ENCODE data around the gene FIGN.
A peak's percentile ranks its signal among the peaks of the same experiment; 100 is the strongest.

Gene FIGN

DNA sequence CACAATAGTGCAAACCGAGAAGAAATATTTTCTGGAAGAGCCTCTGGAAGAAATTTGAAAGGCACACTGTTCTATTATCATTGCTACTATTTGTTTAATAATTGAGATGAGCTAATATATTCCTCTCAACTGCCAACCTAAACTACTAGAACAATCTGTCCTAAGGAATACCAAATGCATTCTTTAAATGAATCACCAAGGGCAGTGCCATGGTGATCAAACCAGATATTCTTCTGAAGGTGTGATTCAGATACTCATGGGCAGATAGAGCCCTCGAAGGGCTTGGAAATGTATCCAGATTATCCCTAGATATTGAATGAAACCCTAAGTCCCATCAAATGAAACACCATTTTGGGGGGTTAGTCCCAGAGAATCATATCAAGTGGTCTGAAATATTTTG lies 76.6 kb downstream of the FIGN start:
- no peak for DNase-seq

DNA sequence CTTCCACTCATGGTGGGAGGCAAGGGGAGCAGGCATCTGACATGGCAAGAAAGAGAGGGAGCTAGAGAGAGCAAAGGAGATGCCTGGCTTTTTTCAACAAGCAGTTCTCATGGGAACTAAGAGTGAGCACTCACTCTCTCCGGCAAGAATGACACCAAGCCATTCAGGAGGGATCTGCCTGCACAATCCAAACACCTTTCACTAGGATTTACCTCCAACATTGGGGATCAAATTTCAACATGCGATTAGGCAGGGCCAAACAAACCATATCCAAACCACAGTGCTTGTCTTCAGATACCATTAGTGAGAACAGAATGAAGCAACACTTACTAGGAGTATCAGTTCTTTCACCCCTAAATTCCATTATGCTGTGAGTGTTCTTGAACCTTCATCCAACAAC lies 77.3 kb downstream of the FIGN start:
- peak in 1 of 2 experiments; percentile 27 for DNase-seq

DNA sequence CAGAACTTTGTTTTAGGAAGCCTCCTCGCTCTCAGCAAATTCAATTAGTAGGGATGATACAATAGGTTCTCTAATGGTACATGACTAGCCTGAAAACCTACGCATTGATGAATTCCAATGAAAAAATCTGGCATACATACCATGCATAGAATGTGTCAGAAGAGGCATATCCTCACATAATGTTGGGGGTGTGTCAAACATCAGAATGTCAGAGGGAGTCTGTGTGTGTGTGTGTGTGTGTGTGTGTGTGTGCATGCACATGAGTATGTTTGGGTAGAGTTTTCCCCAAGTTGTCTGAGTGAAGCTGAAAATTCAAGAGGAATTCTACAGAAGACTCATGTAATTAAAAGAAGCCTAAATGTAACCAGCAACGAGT lies 78.5 kb downstream of the FIGN start:
- no peak for DNase-seq

DNA sequence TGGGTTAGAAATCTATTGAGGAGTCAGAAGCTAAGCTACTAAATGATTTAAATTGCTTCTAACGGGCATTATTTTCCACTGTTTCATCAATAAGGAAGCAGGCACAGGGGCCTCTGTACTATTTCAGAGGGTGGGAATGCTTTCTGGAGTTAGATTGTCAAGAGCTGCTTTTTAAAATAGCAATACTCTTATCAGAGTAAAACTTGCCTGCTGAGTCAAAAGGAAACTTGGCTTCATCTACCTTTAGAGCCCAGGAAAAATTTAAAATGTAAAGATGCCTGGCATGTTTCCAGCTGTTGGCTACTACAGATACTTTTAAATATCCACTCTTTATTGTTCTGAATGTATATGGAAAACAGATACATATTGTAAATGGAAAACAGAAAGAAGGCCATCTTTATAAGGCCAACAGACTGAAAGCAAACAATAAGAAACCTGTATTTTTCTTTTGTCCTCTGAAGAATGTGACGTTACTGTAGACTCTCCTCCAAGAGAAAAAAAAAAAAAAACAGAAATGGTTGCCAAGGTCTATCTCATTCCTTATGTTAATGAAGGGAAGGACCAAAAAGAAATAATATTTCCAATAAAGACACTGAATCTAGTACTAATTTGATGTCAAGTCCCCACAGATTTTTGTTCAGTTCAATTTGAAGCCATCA lies 79.1 kb downstream of the FIGN start:
- no peak for DNase-seq

DNA sequence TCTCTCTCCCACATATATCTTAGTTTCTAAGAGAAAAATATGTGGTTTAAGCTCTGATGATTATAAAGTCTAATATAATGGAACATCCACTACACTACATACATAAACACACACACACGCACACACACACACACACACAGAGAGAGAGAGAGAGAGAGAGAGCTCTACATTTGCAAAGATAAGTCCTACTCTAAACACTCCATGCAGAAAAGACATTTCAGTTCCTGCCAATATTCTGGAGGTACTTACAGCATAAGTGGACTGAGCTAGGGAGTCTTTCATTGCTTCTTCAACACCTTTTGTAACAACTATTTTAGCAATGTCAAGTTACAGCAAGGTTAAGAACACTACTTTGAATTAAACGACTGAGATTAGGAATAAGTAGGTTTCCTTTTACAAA lies 80.1 kb downstream of the FIGN start:
- DNase-seq, result no peak

DNA sequence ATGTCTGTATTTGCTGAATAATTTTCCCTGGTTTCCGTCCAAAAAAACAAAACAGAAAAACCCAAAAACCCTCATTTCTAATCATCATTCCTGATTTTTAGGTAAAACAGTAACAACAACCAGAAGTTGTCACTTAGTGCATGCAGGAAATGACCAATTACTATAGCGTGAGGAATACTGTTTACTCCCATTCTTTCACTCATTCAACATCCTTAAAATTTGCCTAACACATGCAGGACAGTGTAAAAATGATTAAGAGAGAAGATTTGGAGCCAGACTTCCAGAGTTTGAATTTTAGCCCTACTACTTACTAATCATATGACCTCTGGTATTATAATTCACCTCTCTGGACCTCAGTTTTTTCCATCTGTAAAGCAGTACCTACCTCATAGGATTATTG lies 83.1 kb downstream of the FIGN start:
- peak in 1 of 2 experiments; percentile 55 for DNase-seq

DNA sequence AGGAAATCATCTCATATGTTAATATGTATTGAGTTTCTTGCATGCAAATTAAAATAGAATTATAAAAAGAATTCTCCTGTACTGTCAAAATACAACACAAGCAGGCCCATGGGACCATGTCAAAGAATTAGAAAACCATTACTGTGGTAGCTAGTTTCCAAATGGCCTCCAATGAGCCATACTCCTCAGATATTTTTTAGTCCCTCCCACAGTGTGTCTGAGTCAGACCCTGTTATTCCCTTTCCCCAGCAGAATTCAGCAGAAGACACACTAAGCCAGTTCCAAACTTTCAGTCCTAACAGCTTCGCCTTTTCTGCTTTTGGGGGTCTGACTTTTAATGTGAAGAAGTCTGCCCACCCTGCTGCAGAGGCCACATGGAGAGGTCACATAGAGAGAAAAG lies 86.7 kb downstream of the FIGN start:
- no peak for DNase-seq

DNA sequence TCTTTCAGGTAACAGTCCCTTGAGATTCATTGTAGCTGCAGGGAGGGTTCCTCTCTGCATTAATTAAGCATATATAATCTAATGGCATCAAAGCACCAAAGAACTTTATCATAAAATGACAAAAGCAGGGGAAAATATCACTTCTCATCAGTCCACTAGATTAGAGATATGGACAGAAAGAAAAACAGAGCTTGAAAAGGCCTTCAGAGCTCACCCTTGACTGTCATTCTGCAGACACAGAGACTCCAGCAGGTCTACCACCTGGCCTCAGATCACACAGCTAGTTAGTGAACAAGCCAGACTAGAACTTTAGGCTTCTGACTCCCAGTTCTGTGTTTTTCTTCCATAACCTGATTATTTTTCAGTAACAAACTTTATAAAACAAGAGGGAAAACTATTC lies 88.5 kb downstream of the FIGN start:
- peak in 1 of 2 experiments; percentile 46 for DNase-seq

DNA sequence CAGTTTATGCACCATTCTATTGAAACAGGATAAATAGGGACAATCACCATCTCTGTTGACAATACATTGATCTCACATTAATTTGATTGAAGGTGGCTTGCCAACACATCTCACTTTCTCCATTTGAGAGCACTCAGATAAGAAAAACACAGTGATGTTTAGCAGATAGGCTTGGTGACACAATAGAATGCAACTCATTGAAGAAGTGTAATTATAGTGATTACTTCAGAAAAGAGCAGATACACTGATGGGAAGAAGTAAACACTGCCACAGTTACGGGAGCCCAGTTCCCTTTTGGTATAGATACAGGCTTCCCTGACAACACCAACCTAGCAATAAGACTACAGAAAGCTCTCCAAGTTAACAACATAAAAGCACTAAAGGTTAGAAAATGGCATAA lies 89.1 kb downstream of the FIGN start:
- peak; percentile 70 to 87 for DNase-seq

DNA sequence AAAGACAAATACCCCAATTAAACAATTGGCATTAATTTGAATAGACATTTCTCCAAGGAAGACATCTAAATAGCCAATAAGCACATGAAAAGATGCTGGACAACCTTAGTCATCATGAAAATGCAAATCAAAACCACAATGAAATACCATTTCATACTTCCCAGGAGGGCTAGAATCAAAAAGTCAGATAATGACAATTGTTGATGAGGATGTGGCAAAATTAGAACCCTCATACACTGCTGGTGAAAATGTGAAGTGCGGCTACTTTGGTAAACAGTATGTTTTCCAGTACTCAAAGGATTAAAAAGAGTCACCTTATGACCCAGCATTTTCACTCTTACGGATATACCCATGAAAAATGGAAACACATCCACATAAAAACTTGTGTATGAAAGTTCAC lies 91.6 kb downstream of the FIGN start:
- DNase-seq, result no peak

DNA sequence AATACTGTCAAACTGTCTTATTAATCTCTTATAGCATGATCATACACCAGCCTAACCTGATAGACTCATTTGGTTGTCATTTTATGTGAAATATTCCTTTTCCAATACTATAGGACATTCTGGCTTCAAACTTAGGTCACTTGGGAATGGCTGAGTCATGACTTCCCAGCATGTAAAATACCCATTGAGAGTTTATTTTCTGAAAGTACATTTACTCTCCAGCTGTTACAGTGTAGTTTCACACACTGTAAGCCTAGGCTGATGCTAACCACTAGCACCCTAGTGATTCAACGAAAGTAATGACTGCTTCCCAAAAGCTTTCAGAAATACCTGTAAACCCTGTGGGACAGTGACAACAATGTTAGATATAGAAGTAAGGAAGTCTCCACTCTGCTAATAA lies 93.8 kb downstream of the FIGN start:
- no peak for DNase-seq

DNA sequence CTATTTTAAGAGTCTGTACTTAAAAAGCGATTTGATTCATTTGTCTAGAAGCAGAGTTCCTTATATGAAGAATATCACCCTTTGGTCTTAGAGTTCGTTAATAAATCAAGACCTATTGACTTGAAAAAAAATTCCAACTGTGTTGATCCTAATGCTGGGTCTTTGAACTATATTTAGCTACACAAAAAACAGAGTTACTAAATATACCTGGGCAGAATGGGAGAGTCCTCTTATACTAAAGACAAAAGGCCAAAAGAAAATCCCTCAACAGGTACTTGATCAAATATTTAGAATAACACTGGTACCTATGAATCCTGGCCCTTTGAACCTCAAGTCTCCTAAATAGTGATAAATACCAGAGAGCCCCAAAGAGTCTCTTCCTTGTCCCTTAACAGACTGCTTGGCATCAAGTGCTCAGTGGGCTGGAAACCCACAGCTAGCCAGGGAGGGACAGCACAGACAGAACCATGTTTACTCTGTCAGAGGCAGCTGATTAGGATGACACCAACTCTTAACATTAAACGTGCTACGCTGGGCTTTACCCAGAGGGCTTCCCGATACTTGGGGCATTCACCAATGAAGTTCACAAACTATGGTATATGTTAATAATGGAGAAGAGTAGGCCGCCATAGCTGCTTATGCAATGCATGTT lies 95.1 kb downstream of the FIGN start:
- no peak for DNase-seq

DNA sequence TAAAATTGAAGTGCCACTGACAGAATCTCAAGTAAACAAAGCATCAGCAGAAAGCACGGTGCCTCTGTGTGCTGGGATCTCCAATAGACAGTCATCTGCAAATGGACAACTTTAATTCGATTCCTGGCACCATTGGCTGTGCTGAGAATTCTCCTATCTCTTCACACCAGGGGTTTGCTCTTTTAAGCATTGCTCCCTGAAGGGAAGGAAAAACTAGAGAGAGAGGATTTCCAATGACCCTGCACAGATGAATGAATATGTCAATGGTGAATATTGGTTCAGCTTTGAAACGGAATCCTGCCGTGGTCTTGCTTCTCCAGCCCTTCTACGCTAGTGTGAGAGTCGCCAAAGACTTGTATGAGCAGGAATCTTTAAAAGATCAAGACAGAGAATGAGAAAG lies 97.9 kb downstream of the FIGN start:
- peak in 1 of 2 experiments; percentile 17 for DNase-seq

DNA sequence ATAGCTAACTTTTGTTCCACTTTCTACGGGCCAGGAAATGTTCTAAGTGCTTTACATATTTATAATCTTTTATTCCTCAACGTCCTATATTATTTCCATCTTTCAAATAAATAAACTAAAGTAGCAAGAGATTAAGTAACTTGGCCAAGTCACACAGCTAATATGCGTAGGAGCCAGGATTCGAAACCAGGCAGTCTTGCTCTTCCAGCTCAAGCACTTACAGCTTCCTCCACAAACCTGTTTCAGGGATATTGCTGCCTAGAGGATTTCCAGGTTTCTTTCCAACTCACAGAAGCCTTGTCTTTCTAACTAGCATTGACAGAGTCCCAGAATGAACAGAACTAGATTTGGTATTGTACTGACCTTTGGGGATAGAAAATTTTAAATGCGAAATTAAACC lies 102.5 kb downstream of the FIGN start:
- DNase-seq, result no peak

DNA sequence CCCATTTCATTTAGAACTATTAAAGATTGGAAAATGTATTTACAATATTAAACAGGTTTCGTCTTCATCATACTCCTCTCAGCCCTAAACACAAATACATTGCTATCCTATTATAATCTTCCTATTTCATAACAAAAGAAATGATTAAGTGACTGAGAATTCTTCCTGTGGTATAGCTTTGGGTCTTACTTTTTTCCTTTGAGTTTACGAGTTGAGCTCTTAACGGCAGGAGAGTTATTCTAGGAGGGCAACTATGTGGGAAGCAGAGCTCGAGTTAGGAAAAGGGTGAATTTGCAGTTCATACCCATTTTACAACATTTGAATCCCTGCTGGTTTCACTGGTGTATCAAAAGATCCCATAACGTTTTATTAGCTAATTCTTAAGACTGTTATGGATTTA lies 105.0 kb downstream of the FIGN start:
- DNase-seq, result no peak

DNA sequence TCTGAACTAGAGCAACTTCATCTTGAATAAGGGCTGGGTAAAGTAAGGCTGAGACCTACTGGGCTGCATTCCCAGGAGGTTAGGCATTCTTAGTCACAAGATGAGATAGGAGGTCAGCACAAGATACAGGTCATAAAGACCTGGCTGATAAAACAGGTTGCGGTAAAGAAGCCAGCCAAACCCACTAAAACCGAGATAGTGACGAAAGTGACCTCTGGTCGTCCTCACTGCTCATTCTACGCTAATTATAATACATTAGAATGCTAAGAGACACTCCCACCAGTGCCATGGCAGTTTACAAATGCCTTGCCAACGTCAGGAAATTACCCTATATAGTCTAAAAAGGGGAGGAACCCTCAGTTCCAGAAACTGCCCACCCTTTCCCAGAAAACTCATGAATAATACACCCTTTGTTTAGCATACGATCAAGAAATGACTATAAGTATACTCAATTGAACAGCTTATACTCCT lies 109.1 kb downstream of the FIGN start:
- no peak for DNase-seq

DNA sequence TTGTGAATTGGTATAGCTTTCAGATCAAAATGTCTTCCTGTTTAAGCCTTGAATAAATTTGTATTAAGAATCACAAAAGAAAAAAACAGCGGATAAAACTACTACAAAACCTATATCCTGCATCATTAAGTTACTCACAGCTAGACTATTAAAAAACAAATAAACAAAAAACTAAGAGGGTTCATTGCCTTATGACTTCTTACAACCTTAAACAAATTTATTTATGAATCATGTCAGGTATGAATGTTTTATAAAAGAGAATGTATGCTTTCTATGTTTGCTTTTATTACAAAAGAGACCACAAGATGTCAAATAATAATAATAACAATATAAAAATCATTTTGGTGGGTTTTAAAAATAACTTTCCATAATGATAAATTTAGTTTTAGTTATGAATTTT lies 109.6 kb downstream of the FIGN start:
- no peak for DNase-seq

DNA sequence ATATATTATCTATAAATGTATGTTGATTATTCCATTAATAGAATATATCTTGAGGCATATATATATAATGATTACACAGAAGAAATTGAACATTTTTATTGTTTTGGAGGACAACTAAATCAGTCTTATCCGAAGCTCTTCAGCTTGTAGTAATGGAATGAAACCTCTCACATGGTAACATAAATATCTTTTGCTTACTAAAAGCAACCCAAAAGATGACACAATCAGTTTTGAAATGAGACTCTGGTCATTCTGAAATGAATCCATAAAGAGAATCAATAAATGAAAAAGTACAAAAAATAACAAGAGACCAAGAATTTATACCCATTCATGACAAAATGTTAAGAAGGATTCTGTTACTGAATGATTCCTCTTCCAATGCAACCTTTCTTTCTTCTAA lies 110.2 kb downstream of the FIGN start:
- no peak for DNase-seq

DNA sequence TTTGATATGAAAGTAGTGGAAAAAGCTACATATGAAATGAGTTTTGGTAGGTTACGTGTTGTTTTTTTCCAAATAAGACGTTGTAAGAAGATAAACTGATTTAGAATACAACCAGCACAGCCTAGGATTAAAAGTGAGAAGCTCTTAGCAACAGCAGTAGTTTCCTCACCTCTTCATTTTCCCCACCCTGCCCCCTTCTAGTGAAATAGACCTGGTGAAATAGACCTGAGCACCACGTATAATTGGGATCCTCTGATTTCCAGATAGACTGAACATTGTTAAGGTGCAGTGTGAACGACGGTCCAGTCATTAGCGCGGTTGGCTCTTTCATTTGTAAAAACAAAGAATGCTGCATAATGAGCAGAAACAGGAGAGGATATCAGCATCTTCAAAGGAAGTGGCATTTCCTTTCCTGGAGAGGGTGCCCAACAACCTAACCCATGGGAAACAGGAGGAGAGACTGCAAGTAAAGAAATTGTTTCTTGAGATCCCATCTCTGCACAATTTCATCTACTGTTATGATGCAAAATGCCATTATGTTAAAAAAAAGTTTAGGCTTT lies 114.3 kb downstream of the FIGN start:
- no peak for DNase-seq

DNA sequence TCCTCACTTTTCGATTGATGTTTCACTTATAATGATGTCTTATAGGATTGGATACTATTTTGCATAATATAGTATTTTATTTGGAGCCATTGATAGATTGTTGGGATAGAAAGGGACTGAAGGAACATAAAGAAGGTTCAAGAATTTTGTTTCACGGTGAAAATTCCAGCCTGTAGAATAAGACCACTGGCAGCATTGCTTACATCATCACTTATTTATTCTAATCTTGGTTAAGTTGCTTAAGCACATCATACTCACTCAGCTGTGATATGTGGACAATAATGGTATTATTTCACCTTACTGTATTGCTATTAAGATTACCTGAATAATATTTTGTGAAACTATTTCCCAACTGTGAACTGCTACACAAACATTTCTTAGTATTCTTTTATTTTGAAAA lies 118.3 kb downstream of the FIGN start:
- no peak for DNase-seq

DNA sequence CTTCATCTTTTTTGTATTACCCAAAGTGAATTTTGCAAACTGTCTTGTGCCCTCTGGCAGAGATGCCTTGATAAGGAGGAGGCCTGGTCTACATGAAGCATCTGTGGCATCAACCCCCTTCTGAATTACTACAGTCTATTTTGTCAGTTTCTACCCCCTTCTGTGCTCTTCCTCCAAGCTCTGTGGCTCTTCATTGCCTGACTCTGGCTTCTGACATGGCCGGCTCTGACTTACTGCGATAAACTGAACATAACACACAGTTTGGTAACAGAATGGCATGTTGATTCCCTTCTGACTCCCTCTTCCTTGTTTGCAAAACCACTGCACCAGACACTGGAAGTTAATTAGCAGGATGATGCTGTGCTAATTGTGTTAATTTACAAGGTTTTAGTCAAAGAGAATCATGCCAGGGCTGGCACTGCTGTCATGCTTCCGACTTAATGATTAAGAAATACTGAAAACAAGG lies 122.5 kb downstream of the FIGN start:
- no peak for DNase-seq

DNA sequence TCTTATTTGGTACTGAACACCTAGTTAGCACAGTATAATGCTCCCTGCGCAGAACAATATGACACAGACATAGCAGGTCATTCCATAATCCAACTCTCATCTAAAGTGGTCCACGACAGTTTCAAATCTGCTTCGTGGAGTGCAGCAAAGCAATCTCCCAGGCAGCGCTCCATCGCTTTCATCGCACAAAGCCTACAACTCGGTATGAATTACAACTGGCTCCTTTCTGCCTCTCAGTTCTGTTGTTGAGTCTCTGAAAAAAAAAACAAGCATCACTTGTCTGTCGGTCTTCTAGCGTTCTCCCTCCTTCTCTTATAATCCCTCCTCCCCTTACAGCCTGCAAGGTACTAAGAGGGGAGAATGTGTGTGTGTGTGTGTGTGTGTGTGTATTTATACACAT lies 123.5 kb downstream of the FIGN start:
- no peak for DNase-seq

DNA sequence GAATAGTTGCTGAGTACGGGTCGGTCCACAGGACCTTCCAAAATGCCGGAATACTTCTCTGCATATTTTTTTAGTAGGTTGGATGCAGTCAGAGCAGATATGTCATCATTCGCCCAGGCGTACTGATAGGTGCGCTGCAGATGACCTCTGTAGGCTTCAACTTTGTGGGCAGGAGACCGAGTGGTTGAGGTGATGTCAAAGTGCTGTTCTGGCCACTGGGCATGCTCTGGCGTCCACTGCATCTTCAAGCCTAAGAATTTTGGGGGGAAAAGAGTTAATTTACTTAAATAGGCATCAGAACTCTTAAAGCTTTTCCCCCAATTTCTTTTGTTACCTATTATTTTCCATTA lies 124.3 kb downstream of the FIGN start:
- no peak for DNase-seq

DNA sequence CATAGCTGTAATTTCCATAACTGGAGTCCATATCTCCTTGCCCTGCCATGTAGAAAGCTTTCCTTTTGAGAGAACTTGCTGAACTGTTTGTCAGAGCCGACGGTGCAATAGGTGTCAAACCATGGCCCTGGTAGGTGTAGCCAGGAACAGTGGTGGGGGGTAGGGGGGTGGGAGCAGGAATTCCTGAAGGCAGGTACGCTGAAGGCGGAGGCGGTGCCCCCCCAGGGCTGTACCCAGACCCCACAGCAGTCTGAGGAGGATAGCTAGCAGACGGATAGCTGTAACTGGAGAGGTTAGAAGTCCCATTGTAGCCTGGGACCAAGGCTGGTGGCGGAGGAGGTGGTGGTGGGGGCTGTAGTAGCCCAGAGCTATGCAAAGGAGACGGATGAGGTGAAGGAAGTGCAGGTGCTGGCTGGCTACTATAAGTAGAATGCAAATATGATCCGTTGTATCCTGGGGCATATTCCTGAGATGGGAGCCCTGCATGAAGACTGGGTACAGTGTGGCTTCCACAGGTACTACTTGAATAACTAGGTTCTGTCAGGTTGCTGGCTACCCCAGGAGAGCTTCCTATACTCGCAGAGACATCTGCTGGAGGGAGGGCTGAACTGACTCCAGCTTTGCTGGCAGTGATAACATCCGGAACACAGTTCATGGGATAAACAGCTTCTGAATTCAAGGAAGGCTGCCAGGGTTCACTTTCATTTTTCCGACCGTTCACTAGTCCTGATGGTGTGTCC lies 124.8 kb downstream of the FIGN start:
- DNase-seq, result peak in 1 of 2 experiments; percentile 10
